A549 (cell line): ENCODE data around the gene ZNF732.

Experiments
- CBX2 ChIP-seq: fragments of 200-600 bp; sonication (generic); IDR thresholded peaks from 2 replicates; pipeline ENCODE4 v1.6.1; 2016; ENCODE audit warnings: low read depth, mild to moderate bottlenecking, borderline replicate concordance
- CEBPB ChIP-seq, 2 experiments: fragments of >200 bp in 1 of 2; sonication (Bioruptor Twin) in 1 of 2; formaldehyde crosslinking in 1 of 2; IDR thresholded peaks; 2 replicates each; pipeline ENCODE4 v1.6.1; 2012 to 2016
- CTCF ChIP-seq: fragments of >200 bp; sonication (Bioruptor Twin); formaldehyde crosslinking; IDR thresholded peaks from 3 replicates; pipeline ENCODE4 v1.5.1; 2016
- EP300 ChIP-seq, 2 experiments: fragments of >200 bp; sonication (Bioruptor Twin); formaldehyde crosslinking; IDR thresholded peaks; 2 replicates in 1 of 2; 3 replicates in 1 of 2; pipeline ENCODE4 v1.6.1; 2016 to 2017
- POLR2A ChIP-seq: IDR thresholded peaks from 2 replicates; pipeline ENCODE4 v1.6.1; 2012; ENCODE audit warnings: mild to moderate bottlenecking, low read length

DNA sequence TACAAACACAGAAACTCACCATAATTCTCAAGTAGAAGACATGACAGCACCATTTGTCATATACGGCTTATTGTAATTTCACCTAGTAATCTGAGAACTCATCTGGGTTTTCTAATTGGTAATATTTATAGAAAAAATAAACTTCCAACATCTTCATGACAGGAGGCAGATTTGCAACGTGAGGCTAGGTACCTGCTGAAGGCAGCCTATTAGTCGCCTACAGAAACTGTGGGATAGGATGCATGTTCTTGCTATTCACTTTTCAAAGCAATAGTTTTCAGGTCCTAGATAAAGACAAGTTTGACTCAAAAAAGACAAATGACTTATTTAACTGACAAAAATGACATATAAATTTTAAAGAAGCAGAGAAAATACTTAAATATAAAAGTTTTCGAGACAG lies 2.9 kb downstream of the ZNF732 start:
- no peak for TF ChIP-seq CTCF
- TF ChIP-seq POLR2A, result no peak
- no peak for TF ChIP-seq CEBPB (IDR thresholded peaks at IDR 0.05)
- no peak for TF ChIP-seq CBX2
- TF ChIP-seq EP300 (IDR thresholded peaks at IDR 0.05), result no peak
